ENCODE measurements around the gene CA11. TPM values are rescaled to one million over a fixed set of nuclear protein-coding genes. Genes with fewer than 3 reads are reported as not detected.
A peak's percentile ranks its signal among the peaks of the same experiment; 100 is the strongest.

The CA11 gene
- total and polyA plus RNA-seq, 3 experiments from 2014 or later: 8.3 to 13.0 (median 12.7) TPM

DNA sequence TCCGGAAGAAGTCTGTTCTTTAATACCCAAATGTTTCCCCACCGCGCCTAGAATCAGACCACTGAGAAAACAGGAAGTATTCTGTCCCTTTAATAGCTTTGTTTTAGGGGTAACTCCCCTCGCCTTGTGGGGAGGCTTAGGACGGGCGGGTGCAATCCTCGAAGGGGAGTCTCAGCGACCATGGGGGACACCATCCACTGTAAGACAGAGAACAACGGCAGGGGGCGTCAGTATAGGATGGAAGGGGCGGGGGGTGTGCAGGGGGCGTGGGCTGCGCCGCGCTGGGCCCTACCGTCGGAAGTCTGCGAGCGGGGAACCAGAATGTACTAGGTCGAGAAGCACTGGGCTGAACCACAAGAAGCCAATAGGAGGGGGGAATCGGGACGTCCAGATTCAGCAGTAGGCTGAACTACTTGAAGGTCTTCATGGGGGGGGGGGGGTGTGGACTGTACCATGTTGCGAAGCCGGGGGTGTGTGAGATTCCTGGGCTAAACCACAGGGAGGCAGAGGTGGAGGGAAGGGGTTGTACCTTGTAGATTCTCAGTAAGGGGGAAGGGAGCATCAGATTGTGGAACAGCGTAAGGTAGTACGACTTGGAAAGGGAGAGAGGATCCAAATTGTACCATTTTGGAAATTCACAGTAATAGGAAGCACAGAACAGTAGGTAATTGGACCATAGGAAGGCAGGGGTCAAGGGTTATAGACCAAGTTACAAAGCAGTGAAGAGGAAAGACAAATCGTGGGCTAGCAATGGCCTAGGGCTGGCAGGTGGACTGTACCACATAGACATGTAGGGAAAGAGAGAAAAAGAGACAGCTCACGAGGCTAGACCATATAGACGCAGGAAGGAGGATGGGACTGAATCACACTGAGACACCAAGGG, 7.8 kb downstream of the CA11 start:
- H3K9me3 Mint-ChIP-seq: peaks cover 0 to 2% (median 0%) of the 10 kb centered on the region in 5 donors
- H3K4me3 ChIP-seq (ENCODE audit: low read length): peak overlapping the region; percentile 93
- peak in 4 of 5 donors; percentile 76 to 93 (median 86) for DNase-seq
- ChIA-PET CTCF (interaction anchor here (0.7 to 2.3 kb wide), 3 partner anchors 8 to 29 kb away, joined by 3 to 14 read pairs (median 4); partner anchors contain the start of gene CA11), POLR2A (interaction anchor here (0.5 to 2.7 kb wide), 10 partner anchors 8 to 1364 kb away, joined by 3 to 23 read pairs (median 4); partner anchors contain the start of genes CA11, RPL18 and SPHK2)
- H3K9me3 ChIP-seq (ENCODE audit: low read length): no peaks in the 10 kb centered on the region
- H3K27ac ChIP-seq (ENCODE audit: low read depth, low read length): peak overlapping the region; percentile 97
- peaks cover 35 to 63% (median 42%) of the 10 kb centered on the region in 3 donors for H3K4me1 Mint-ChIP-seq
- H3K27me3 ChIP-seq (ENCODE audit: insufficient read depth, low read length, poor library complexity, severe bottlenecking): no peaks in the 10 kb centered on the region
- H3K4me1 ChIP-seq (ENCODE audit: insufficient read depth, low read length): peaks cover 37% of the 10 kb centered on the region
- H3K36me3 ChIP-seq (ENCODE audit: insufficient read depth, low read length): peaks cover 3% of the 10 kb centered on the region
- H3K4me3 Mint-ChIP-seq: peak overlapping the region; percentile 84 to 100 (median 98)
- peaks cover 0 to 21% (median 0%) of the 10 kb centered on the region in 3 donors for H3K36me3 Mint-ChIP-seq
- H3K27me3 Mint-ChIP-seq: peaks cover 0 to 2% of the 10 kb centered on the region in 2 donors
- peak overlapping the region; percentile 88 to 100 (median 98) for H3K27ac Mint-ChIP-seq

DNA sequence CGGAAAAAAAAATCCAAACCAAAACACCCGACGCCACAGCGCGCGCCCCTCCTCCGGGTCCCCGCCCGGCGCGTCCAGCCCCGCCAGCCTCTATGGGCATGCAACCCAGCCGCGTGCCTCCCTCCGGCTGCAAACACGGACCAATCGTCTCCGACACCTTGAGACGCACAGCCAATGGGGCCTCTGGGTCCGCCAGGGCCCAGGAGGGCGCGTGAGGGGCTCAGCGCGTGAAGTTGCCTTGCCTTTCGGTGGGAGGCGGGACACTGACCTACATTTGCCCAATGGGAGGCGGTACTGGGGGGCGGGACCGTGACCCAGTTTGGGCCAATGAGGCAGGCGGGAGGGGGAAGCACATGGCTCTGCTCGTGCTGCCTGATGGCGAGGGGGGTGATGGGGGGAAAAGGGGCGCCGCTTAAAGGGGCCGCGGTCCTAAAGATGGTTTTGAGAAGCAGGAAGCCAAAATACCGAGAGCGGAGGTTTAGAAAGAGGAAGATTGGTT, 8.5 kb downstream of the CA11 start:
- Mint-ChIP-seq H3K9me3 (peaks cover 0 to 2% (median 0%) of the 10 kb centered on the region in 5 donors), H3K4me3 (peak overlapping the region; percentile 84 to 100 (median 98)), H3K36me3 (peaks cover 0 to 28% (median 0%) of the 10 kb centered on the region in 3 donors), H3K27ac (peak overlapping the region; percentile 88 to 100 (median 98)), H3K4me1 (peaks cover 35 to 67% (median 42%) of the 10 kb centered on the region in 3 donors), H3K27me3 (peaks cover 0 to 2% of the 10 kb centered on the region in 2 donors)
- no peaks in the 10 kb centered on the region for H3K27me3 ChIP-seq (ENCODE audit: insufficient read depth, low read length, poor library complexity, severe bottlenecking)
- POLR2A ChIA-PET: interaction anchor here (0.5 to 2.7 kb wide), 8 partner anchors 8 to 388 kb away, joined by 3 to 23 read pairs (median 4); partner anchors contain the start of genes CA11, RPL18 and SPHK2
- H3K4me1 ChIP-seq (ENCODE audit: insufficient read depth, low read length): peaks cover 44% of the 10 kb centered on the region
- CTCF ChIA-PET: interaction anchor here (0.7 to 2.3 kb wide), 3 partner anchors 8 to 28 kb away, joined by 3 to 14 read pairs (median 4); partner anchors contain the start of gene CA11
- H3K4me3 ChIP-seq (ENCODE audit: low read length): peak overlapping the region; percentile 97
- DNase-seq: peak; percentile 99 to 100 (median 100)
- H3K9me3 ChIP-seq (ENCODE audit: low read length): no peaks in the 10 kb centered on the region
- H3K36me3 ChIP-seq (ENCODE audit: insufficient read depth, low read length): peaks cover 10% of the 10 kb centered on the region
- H3K27ac ChIP-seq (ENCODE audit: low read depth, low read length): peak overlapping the region; percentile 97

DNA sequence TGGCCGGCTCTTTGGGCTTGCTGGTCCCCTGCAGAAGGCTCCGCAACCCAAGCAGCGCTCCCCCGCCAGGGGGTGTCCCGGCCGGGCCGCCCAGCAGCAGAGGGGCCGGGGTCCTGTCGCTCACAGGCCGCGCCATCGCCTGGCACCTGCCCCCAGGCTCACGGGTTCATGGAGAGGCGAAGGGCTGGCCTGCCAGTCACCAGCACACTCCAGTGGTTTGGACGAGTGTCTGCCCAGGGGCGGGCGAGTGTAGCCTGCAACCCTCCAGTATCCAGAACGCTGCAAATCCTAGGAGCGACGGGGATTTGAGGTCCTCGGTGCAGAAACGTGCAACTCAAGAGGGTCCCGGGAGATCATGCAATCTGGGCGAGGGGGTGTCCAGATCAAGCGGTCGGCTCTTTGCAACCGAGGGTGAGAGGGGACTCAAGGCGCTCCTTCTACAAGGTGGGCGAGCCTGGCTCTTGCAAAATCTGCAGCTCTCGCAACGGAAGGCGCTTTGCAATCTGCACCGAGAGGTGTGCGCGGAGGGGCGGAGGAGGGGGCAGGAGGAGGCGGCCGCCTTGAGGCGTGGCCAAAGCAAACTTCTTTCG, 9.0 kb downstream of the CA11 start, which contains the start of gene DBP:
DBP (minus strand) TSS at position 521 of the 590 bp plus-strand sequence; CDS start at position 136, 385 bp downstream.
- POLR2A ChIA-PET: interaction anchor here (0.9 to 2.7 kb wide), 6 partner anchors 9 to 387 kb away, joined by 3 to 23 read pairs (median 5); partner anchors contain the start of genes CA11, RPL18 and SPHK2
- peaks cover 35 to 69% (median 42%) of the 10 kb centered on the region in 3 donors for H3K4me1 Mint-ChIP-seq

DNA sequence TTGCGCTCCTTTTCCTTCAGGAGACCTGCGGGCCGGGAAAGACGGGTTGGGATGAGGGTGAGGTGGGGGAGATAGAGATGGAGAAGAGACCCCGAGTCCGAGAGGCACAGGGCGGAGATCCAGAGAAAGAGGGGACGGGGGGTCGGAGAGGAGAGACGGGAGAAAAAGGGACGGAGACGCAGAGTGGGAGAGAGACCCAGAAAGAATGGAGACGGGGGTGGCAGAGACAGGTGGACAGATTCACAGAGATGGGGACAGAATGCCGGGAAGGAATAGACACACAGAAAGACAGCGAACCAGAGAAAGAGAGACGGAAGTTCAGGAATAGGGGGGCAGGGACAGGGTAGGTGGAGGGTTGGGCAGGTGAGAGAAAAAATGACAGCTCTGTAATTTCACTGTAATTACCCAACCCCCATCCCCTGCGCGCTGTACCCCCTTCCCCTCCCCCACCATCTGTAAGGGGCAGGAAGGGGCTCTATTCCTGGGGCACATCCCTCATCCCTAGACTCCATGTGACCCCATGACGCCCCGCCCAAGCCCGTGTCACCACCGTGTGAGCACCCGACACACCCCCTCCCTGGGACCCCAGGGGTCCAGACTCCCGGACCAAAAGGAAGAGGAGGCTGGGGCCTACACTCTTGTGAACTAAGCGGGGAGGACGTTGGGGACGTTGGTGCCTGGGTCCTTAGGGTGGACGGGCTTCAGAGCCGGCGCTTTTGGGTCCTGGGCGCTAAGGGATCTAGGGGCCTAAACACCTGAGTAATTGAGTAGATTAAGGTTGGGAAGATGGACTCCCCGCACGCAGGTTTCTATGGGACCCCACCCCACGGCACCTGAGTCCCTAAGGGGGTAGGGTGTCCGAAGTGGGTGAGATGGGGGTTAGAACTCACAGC, 9.8 kb downstream of the CA11 start:
- POLR2A ChIA-PET: interaction anchor here (0.5 to 2.7 kb wide), 3 partner anchors 10 to 17 kb away, joined by 4 to 23 read pairs (median 15); partner anchors contain the start of genes CA11, RPL18 and SPHK2
- CTCF ChIA-PET: interaction anchor here (2.3 kb wide), 1 partner anchor 10 kb away, joined by 14 read pairs; the partner anchor contains the start of gene CA11

More for the DNA sequence above, 9.0 kb downstream of the CA11 start, which contains the start of gene DBP:
- Mint-ChIP-seq H3K27ac (peak within 1 kb of the TSS; percentile 88 to 100 (median 98)), H3K4me3 (peak within 1 kb of the TSS; percentile 84 to 100 (median 98)), H3K9me3 (peaks cover 0 to 2% (median 0%) of the 10 kb centered on the region in 5 donors), H3K36me3 (peaks cover 0 to 33% (median 0%) of the 10 kb centered on the region in 3 donors), H3K27me3 (peaks cover 0 to 2% of the 10 kb centered on the region in 2 donors)
- no peaks in the 10 kb centered on the region for H3K27me3 ChIP-seq (ENCODE audit: insufficient read depth, low read length, poor library complexity, severe bottlenecking)
- H3K9me3 ChIP-seq (ENCODE audit: low read length): no peaks in the 10 kb centered on the region
- peak in 2 of 5 donors; percentile 20 to 67 for DNase-seq
- H3K4me1 ChIP-seq (ENCODE audit: insufficient read depth, low read length): peaks cover 45% of the 10 kb centered on the region
- H3K36me3 ChIP-seq (ENCODE audit: insufficient read depth, low read length): peaks cover 11% of the 10 kb centered on the region
- CTCF ChIA-PET: interaction anchor here (1.2 to 2.3 kb wide), 2 partner anchors 9 to 28 kb away, joined by 3 to 14 read pairs; partner anchors contain the start of gene CA11
- H3K27ac ChIP-seq (ENCODE audit: low read depth, low read length): peak within 1 kb of the TSS; percentile 97
- H3K4me3 ChIP-seq (ENCODE audit: low read length): peak within 1 kb of the TSS; percentile 97

DNA sequence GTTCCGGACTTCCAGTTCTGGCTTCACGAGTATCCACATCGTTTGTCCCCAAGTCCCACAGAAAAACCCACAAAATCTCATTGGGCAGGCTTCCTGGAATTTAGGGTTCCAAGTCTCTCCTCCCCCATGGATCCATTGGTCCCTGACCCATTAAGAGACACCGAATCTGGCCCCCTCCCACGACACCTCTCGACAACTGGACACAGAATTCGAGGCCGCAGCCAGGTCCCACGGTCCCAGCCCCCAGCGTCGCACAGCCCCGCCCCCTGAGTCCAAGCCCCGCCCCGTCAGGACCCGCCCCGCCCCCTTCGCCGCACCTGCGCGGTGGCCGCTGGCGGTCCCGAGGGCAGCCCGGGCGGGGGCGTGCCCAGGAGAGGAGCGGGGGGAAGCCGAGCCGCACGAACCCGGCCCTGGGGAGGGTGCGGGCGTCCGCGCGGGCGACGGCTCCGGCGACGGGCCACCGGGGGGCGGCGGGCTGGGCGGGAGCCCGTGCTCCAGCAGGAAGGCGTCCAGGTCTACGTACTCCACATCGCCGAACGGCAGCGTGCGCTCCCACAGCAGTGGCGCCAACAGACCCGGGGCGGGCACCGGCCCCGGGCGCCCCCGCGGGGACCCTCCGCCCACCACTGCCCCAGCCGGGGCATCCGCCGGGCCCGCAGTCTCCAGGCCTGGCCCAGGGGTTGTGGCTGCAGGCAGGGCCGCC, 10.6 kb downstream of the CA11 start:
- Histone ChIP-seq H3K4me1 (ENCODE audit: insufficient read depth, low read length) (peaks cover 45% of the 10 kb centered on the region), H3K27me3 (ENCODE audit: insufficient read depth, low read length, poor library complexity, severe bottlenecking) (no peaks in the 10 kb centered on the region), H3K36me3 (ENCODE audit: insufficient read depth, low read length) (peaks cover 24% of the 10 kb centered on the region), H3K9me3 (ENCODE audit: low read length) (no peaks in the 10 kb centered on the region), H3K4me3 (ENCODE audit: low read length) (peak overlapping the region; percentile 97), H3K27ac (ENCODE audit: low read depth, low read length) (peak overlapping the region; percentile 97)
- Mint-ChIP-seq H3K27ac (peak overlapping the region; percentile 89 to 98 (median 94)), H3K4me3 (peak overlapping the region; percentile 86 to 100 (median 98)), H3K36me3 (peaks cover 0 to 48% (median 0%) of the 10 kb centered on the region in 3 donors), H3K27me3 (peaks cover 0 to 2% of the 10 kb centered on the region in 2 donors), H3K4me1 (peaks cover 35 to 66% (median 40%) of the 10 kb centered on the region in 3 donors), H3K9me3 (peaks cover 0 to 2% (median 0%) of the 10 kb centered on the region in 5 donors)
- ChIA-PET CTCF (interaction anchor here (1.5 to 2.7 kb wide), 2 partner anchors 12 to 146 kb away, joined by 3 to 9 read pairs; no protein-coding TSS in a partner anchor), POLR2A (interaction anchor here (2.7 to 2.8 kb wide), 2 partner anchors 10 to 16 kb away, joined by 13 to 23 read pairs; partner anchors contain the start of genes CA11, RPL18 and SPHK2)
- DNase-seq: peak; percentile 64 to 81 (median 67)

More for the DNA sequence above, 9.8 kb downstream of the CA11 start:
- peak in 3 of 5 donors; percentile 28 to 62 (median 45) for DNase-seq
- Mint-ChIP-seq H3K4me1 (peaks cover 35 to 68% (median 40%) of the 10 kb centered on the region in 3 donors), H3K27me3 (peaks cover 0 to 2% of the 10 kb centered on the region in 2 donors), H3K36me3 (peaks cover 0 to 40% (median 0%) of the 10 kb centered on the region in 3 donors), H3K27ac (peak overlapping the region; percentile 83 to 98 (median 94)), H3K9me3 (peaks cover 0 to 2% (median 0%) of the 10 kb centered on the region in 5 donors), H3K4me3 (peak overlapping the region; percentile 84 to 100 (median 98))
- H3K36me3 ChIP-seq (ENCODE audit: insufficient read depth, low read length): peaks cover 19% of the 10 kb centered on the region
- H3K27me3 ChIP-seq (ENCODE audit: insufficient read depth, low read length, poor library complexity, severe bottlenecking): no peaks in the 10 kb centered on the region
- H3K9me3 ChIP-seq (ENCODE audit: low read length): no peaks in the 10 kb centered on the region
- H3K27ac ChIP-seq (ENCODE audit: low read depth, low read length): peak overlapping the region; percentile 97
- H3K4me3 ChIP-seq (ENCODE audit: low read length): peak overlapping the region; percentile 97
- peaks cover 45% of the 10 kb centered on the region for H3K4me1 ChIP-seq (ENCODE audit: insufficient read depth, low read length)

All from CD8-positive, alpha-beta memory T cell (primary cell).